Activated gamma-delta T cell (primary cell): ENCODE data around the gene DPYSL4.
"Not testable (repeated sequence)": the region's sequence is repeated elsewhere in the genome, so short reads cannot be mapped to it uniquely, and the experiment has no call there.

Experiments used
- DNase-seq: peaks from one replicate; lab custom pipeline; 2025; lab: John Stamatoyannopoulos, UW

DPYSL4 gene

GRCh38 chr10:132207536-132208461 is 21.1 kb downstream of the DPYSL4 start:
- DNase-seq: no peak

DNA sequence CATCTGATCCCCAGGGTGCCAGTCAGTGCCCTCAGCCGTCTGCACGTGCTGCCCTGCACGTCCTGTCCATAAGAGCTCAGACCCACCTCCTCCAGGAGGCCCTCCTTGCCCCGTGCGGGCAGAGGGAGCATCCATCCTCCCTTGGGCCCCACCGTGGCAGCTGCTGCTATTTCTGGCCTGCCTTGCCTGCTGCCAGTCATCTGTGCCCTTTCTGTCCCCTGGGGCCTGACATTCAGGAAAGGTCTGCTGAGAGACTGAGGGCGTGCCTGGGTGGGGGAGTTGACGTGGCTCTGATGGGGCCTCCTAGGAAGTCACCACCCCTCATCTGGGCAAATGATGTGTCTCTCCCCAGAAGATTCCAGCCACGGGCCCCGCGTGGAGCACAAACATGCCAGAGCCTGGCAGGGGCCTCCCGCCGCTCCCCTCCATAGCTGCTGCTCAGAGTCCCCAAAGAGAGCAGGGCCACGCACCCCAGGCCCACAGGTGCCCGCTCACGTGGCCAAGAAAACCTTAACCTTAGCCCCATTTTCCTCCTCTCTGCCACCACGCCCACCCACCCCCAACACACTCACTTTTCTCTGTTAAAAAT is 21.8 kb downstream of the DPYSL4 start:
- no peak for DNase-seq

DNA sequence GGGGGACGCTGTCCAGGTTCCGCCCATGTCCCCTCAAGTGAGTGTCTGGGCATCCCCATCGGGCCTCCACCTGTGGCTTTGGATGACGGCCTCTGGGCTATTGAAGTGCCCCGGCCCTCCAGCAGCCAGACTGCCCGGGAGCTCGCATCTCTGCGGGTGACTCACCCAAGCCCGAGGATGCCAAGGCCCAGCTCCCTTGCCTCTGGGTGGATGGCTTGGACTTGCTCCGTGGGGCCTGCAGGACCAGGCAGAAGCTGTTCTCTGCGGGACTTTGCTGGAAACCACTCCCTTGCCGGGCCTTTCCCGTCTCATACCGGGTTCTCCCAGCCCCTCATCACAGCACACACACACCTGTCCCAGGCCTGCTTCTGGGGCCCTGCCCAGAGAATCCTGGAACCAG is 22.4 kb downstream of the DPYSL4 start:
- DNase-seq: no peak

DNA sequence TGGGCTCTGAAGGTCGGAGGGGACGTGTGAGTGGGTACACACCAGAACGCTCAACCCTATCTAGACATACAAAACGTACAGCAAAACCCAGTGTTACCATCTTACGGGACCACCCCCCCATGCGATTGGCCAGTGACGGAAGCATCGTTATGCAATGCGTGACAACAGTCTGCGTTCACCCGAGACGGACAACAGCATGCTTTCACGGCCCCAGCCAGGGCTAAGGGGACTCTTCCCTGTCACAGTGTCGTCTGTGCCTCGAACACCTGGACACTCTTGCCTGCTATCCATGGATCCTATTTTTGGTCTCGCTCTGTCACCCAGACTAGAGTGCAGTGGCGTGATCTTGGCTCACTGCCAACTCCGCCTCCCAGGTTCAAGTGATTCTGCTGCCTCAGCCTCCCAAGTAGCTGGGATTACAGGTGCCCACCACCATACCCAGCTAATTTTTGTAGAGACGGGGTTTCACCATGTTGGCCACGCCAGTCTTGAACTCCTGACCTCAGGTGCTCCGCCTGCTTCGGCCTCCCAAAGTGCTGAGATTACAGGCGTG is 23.3 kb downstream of the DPYSL4 start:
- DNase-seq: no peak

- DNase-seq: no peak
These were observed 24.0 kb downstream of the DPYSL4 start for GRCh38 chr10:132210766-132211165.

DNA sequence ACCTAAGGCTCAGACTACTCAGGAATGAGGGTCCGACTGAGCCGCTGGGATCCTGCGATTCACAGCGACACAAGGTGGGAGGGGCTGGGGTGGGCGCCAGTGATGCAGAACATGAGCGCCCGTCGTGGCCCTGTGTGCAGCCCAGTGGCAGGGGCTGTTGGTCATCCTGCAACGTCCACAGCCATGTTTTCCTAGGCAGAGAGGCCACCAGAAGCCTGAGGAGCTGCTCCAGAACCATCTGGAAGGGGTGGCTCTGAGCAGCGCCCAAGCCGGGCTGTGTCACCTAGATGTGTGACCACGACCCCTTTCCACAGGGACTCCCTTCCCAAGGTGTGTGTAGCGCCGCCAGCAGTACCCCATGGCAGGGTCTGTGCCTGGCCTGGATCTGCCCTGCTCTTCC is 24.5 kb downstream of the DPYSL4 start:
- DNase-seq: no peak

GRCh38 chr10:132212816-132213215 is 26.1 kb downstream of the DPYSL4 start:
- DNase-seq: no peak

GRCh38 chr10:132213917-132214316 is 27.2 kb downstream of the DPYSL4 start:
- no peak for DNase-seq

DNA sequence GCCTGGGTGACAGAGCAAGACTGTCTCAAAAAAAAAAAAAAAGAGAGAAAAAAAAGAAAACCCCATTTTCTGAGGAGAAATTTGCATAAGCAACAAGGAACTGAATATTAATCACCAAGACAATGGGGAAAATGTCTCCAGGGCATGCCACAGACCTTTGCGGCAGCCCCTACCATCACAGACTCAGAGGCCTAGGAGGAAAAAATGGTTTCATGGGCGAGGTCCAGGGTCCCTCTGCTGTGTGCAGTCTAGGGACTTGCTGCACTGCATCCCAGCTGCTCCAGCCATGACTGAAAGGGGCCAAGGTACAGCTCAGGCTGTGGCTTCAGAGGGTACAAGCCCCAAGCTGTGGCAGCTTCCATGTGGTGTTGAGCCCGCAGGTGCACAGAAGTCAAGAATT is 29.7 kb downstream of the DPYSL4 start:
- not testable (repeated sequence) for DNase-seq

DNA sequence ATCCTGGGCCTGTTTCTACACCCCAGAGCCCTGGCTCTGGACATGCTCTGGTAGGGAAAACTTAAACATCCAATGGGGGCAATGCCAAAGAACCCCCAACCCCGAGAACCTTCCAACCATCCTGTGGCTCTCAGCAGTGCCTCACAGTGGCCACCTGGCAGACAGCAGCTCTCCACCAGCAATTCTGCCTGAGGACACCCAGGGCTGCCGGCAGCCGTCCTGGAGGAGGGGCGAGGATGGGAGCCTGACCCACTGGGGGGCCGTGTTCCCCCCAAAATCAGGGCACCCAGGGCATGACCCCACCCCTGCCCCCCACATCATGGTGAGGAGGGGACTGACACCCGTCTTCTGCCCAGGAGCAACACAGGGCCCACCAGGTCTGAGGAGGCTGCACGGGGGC is 32.7 kb downstream of the DPYSL4 start:
- no peak for DNase-seq

GRCh38 chr10:132220061-132220460 is 33.3 kb downstream of the DPYSL4 start:
- DNase-seq: no peak

DNA sequence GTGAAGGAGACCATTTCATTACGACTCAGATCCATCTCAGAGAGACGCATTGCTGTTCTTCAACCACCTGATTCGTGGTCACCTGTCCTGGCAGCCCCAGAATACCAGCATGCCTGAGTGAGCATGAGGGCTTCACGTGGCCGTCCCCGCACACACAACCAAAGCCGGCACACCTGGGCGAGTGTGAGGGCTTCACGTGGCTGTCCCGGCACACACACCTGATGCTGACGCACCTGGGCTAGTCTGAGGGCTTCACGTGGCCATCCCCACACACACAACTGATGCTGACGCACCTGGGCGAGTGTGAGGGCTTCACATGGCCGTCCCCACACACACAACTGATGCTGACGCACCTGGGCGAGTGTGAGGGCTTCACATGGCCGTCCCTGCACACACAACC is 34.2 kb downstream of the DPYSL4 start:
- not testable (repeated sequence) for DNase-seq

DNA sequence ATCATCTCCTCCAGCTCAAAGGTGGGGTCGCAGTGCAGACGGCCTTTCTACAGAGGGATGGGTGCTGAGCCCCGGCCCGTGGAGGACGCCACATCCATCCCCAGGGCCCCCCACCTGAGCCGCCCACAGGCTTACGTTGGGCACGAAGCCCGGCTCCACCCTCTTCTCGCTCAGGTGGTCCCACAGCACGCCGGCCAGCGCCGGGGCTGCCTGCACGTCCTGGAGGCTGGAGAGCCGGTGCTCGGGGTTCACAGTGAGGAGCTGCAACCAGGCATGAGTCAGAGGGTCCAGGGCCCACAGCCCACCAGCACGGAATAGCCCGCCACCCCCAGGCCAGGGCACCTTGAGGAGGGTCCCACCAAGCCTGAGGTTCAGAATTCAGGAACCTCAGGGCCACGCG is 36.0 kb downstream of the DPYSL4 start:
- no peak for DNase-seq

DNA sequence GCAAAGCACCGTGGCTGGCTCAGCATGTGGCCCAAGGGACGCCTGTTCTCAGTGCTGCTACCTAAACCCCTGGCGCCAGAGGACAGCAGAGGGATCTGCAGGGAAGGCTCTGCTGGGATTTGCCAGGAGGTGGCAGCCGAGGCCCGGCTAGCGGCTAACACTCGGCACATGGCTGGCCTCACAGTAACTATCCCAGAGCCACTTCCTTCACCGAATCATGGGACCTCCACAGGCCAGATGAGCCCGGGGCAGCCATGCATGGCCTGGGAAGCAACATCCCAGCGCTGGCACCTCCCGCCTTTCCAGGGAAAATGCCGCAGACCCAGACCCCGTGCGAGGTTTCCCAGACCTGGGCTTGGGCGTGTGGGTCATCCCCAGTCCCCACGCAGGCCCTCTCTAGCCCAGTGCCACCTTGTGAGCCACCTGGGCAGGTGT is 36.4 kb downstream of the DPYSL4 start:
- DNase-seq: no peak

DNA sequence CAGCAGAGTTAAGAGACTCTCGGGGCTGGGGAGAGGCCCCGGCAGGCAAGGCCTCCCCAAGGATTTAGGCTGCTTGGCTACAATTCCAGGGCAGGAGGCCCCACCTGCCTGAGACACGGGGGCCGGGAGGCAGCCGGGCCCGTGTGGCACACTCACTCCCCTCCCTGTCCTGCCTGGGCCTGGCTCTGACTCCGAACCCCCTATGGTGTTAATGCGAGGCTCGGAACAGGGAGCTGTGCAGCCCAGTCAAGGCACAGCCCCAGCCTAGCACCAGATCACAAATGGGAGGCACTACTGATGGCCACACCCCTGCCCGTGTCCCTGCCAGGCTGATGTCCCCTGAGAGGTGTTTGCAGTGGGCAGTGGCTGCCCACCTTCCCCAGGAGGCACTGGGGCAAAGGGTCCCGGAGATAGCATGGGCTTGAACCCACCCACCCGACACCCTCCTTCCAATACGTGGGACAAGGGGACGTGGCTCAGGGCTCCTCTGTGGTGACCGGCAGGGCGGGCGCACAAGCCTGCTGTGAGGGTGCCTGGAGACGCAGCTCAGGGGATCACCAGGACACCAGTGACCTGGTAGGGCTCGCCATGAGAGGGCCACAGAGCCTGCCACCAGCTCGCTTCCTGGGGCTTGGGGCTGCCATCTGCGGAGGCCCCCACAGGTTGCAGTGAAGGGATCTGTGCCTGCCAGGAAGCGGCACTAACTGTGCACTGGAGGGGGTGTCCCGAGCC is 37.0 kb downstream of the DPYSL4 start:
- DNase-seq: no peak

DNA sequence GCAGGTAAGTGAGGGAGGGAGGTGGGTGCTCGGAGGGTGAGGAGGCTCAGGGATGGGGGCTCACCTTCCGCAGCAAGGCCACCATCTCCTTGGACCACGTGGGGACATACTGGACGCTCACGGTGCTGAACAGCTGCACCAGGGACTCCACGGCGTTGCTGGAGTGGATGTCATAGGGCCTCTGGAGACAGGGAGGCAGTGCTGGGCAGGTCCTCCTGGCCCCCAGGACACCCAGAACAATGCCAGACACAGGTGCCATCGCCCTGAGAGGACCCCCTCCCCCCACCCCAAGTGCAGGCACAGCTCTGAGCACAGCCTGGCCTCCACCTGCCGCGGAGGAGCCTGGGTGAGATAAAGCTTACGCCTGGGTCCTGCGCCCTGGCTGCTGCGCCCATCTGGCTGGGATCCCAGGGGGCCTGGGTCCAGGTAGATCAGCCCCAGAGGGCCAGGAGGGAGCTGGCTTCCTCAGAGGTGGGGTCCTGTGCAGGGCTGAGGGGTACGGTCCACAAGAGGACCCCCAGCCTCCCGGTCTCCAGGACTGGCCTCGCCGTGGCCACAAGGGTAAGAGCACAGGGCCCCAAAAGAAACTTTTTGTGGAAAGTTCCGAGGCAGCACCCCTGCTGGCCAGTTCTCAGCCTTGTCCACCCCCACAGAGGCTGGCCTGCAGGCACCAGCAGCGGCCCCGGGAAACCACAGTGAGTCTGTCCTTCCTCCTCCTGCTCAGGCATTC is 37.8 kb downstream of the DPYSL4 start:
- DNase-seq: no peak

GRCh38 chr10:132225073-132225848 is 38.5 kb downstream of the DPYSL4 start:
- DNase-seq: no peak

- DNase-seq: no peak
These were observed 39.1 kb downstream of the DPYSL4 start for GRCh38 chr10:132225849-132226205.

DNA sequence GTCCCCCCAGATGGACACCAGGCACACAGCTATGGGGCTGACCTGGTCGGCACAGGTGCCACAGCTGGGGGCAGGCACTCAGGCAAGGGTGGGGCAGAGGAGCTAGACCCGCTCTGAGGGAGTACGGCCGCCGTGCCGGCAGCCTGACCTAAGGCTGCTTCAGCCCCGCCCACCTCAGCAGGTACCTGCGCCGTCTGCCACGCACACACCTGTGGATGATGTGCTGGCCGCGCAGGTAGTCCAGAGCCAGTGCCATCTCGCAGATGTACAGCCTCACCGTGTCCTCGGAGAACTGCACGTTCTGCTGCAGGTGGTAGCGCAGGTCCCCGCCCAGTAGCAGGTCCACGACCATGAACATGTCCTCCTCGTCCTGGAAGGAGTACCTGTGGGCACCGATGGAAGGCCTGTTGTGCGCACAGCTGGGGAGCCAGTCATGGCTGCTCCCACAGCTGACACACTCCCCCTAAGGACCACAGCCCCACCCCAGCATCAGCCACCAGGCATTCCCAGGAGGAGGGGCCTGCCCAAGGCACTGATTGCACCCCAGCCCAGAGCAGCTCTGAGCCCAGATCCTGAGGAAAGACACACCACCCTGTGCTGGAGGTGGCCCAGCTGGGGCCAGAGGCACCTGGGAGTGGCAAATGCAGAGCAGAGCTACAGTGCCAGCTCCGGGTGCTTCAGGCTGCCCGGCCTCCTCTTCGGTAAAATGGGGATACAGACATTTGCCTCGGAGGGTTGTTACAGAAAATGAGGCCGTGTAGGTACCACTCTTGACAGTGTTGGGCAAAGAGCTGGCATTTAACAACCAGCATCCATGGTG is 40.0 kb downstream of the DPYSL4 start:
- no peak for DNase-seq

DNA sequence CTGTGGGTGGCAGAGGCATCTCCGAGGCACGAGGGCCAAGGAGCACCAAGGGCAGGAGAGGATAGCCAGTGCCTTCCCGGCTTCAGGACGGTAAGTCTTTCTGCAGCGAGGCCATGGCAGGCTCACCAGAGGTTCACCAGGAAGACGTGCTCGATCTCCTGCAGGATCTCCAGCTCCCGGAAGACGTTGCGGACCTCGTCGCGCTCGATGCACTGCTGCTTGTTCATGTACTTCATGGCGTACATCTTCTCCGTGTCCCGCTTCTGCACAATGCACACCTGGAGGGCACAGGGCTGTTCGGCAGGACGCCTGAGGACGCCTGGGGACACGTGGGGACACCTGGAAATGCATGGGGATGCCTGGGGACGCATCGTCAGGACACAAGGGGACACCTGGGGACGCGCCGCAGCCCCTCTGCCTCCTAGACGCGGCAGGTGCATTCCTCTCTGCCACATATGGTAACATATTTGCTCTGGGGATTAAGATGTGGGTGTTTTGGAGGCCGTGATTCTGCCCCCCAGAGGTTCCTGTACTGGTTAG is 41.2 kb downstream of the DPYSL4 start:
- no peak for DNase-seq
